GM21825 (cell line): ENCODE data around the gene SPAG16.
"Not testable (repeated sequence)": the region's sequence is repeated elsewhere in the genome, so short reads cannot be mapped to it uniquely, and the experiment has no call there.

ENCODE experiments used
- ATAC-seq: cut with Tn5 transposase; IDR thresholded peaks from one replicate; pipeline ENCODE4 v1.9.1; 2021; ENCODE audit warnings: mild to moderate bottlenecking, moderate library complexity; ENCODE audit not compliant: unreplicated experiment

Gene SPAG16

DNA sequence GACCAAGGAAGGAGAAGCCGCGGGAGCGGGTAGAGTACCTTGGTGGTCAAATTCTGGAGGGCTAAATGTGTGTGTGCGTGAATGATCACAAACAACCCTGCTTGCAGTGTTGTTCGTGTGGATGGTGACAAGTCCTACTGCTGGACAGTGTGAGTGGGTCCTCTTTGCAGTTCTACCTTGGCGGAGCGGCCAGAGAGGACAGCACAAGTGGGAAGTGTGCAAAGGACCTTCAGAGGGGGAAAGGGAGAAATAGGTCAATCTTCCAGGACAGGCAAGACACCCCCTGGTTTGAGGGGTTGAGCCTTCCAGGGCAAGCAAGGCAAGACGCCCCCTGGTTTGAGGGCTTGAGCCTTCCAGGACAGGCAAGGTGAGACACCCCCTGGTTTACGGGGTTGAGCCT lies 122.8 kb downstream of the SPAG16 start:
- ATAC-seq, result not testable (repeated sequence)

DNA sequence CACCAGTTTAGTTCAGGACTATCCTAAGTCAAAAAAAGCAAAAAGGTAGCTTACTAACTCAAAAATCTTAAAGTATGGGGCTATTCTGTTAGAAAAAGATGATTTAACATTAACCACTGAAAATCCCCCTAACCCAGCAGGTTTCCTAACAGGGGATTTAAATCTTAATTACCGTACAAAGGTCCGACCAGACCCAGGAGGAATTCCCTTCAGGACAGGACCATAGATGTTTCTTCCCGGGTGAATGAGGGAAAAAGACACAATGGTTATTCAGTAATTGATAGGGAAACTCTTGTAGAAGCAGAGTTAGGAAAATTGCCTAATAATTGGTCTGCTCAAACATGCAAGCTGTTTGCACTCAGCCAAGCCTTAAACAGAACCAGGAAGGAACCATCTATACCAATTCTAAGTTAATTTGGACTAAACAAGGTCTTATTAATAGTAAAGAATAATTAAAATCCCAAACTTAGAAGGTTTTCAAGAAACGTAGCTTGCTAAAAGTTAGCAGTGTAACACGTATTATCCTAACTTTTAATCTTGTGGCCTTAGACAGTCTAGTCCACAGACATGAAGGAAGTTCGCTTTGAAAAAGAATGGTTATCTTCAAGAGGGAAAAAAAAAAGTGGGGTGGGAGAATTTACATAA lies 124.3 kb downstream of the SPAG16 start:
- ATAC-seq, result not testable (repeated sequence)

DNA sequence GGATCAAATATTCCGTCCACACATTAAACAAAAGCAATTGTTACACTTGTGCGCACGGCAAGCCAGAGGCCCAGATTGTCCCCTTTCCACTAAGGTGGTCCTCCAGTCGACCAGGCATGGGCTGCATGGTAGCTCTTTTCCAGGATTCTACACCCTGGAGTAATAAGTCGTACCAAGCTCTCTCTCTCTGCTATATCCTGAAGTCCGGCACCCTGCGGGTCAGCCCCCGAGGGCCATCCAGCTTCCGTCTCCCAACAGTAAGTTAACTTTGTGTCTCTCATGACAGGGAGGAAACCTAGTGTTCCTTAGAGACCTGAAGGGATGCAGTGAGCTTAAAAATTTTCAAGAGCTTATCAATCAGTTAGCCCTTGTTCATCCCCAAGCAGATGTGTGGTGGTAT lies 126.4 kb downstream of the SPAG16 start:
- ATAC-seq, result not testable (repeated sequence)

- no peak for ATAC-seq
These were observed 127.5 kb downstream of the SPAG16 start for GRCh38 chr2:213411582-213412289.

DNA sequence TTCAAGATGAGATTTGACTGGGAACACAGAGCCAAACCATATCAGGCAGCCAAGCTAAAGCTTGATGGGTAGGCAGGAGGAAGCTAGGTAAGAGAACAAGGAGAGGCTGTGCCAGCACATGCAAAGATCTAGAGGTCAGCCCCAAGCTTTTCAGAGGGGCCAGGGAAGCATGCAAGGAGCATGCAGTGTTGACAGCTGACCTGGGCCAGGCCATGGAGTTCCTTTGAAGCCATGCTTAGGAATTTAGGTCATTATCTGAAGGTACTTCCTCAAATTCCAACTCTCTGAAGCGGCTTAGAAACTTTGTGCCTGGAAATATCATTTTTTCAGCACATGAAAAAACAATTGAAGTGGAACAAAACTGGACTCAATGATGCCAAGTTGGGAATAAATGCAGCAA lies 130.8 kb downstream of the SPAG16 start:
- no peak for ATAC-seq

GRCh38 chr2:213416832-213417231 lies 132.6 kb downstream of the SPAG16 start:
- ATAC-seq, result no peak

DNA sequence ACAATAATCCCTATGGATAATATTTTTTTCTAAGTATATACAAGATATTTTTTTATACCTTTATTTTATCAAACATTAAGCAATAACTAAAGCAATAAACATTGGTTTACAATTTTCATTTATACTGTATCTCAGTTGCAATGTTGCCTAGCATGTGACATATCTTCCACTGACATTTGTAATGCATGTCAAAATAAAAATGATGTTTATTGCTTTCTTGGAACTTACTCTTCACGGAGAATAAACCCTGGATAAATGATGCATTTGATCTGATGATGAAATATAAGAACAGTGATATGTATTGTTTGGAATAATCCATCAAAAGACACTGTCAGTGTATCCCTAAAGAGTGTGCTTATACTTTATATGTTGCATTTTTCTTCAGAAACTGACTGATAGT lies 135.7 kb downstream of the SPAG16 start:
- ATAC-seq, result no peak

GRCh38 chr2:213420828-213421385 lies 136.6 kb downstream of the SPAG16 start:
- ATAC-seq, result no peak

DNA sequence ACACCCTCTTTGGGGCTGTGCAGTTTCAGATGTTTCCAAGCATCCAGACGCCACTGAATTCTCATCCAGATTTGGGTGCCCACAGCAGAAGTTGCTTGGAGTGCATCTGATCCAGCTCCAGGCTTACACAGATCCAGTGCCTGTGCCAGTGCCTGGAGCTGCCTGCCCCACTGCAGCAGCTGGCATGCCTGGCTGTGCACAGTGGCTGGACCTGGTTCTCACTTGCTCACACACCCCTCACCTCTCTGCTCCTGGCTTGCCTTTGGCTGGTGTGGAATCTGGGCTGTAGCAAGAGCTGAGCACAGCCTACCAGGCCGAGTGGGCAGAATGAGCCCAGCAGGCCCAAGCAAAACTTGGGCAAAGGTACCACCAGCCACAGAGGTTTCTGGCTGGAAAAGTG lies 137.9 kb downstream of the SPAG16 start:
- ATAC-seq, result no peak

- no peak for ATAC-seq
These were observed 141.4 kb downstream of the SPAG16 start for GRCh38 chr2:213425618-213426017.

DNA sequence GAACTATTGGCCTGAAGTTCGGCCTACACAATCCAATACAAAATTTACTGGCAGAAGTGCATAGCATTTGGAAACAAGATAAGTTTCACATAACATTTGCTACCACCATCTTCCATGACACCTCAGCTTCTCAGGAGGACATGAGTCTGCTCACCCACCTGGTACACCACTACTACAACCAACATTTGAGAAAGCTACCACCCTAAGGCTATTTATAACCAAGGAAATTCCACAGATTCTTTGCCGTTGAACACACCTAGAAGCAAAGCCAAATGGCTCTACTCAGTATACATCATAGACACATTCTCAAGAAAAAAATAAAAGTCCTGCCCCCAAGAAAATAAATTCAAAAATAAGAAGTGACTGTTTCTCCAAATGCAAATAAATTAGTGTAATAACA lies 145.3 kb downstream of the SPAG16 start:
- ATAC-seq, result no peak

DNA sequence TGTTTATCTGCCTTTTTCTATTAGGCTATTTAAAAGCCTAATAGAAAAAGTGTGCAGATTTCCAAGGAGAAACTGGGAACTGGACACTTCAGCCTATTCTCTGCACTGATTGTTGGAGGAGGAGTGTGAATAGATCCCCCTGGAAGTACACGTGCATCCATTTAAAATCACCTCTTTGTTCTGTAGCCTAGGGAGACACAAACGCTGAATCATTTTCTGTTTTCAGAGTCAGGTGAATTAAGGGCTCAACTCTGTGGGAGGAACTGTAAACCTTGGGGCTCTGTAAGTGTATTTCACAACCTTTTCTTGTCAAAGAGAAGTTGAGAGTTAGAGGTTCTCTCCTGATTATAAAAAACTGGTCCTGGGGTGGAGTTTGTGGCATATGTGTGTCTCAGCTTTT lies 159.7 kb downstream of the SPAG16 start:
- ATAC-seq, result no peak

DNA sequence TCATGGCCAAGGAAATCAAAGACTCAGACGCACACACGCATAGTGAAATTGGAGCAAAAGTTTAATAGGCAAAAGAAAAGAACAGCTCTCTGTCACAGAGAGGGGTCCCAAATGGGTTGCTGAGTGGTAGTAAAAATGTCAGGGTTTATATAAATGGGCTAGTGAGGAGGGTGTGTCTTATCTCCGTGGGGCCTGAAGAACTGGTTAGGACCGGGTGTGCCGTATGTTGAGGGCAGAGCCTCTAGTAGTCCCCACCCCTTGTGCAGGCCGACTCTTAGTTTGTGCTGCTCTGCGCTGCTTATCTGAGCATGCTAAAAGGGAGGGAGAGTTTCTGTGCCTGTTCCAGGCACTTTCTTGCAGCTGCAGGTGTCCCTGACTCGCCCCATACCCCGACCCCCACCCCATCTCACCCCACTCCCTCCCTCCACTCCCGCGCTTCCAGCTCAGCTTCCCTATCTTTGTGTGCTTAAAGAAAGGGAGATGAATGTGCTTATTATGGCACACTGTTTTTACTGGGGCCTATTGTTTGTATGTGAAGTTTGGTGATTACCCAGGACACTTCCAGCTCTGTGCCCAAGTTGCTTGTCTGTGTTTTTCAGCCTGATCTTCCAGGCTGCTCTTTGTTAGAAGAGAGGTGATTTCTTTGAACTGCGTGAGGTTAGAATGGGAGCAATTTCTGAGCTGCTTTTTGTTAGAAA lies 167.4 kb downstream of the SPAG16 start:
- ATAC-seq, result no peak

DNA sequence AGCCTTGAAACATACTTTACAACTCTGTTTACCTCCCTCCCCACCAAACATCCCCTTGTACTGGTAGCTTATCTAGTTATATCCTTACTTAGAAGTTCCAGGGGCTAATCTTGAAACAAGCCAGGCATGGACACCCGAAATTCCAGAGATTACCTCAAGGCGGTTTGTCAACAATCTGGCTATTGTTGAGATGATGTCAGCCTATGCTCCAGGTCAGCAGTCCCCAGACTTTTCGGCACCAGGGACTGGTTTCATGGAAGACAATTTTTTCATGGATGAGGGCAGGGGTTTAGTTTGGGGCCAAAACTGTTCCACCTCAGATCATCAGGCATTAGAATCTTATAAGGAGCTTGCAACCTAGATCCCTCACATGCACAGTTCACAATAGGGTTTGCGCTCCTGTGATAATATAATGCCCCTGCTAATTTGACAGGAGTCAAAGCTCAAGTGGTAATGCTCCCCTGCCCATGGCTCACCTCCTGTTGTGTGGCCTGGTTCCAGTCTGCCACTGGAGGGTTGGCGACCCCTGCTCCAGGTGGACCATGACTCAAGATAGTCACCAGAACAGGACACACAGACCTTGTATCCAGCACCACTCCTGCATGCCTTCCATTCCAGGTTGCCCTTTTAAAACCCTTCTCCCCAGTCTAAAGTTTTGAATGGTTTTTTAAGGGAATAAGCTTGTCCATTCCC lies 171.2 kb downstream of the SPAG16 start:
- ATAC-seq, result no peak

DNA sequence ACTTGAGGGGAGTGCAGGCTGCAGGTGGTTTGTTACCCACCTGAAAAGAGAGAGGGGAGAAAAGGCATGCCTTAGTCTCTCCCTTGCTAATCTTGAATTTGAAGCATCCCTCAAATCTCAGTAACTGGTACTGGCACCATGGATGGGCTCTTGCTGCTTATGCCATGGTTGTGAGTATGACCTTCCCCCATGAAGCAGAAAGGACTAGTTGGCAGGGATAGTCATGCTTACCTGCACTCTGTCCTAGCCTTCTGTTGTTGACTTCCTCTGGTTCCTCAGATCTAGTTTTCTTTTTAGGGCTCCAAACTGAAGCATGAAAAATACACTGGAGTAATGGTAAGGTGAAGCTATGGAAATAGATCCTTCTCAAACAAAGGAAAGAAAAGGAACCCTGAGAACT lies 191.2 kb downstream of the SPAG16 start:
- ATAC-seq, result no peak

DNA sequence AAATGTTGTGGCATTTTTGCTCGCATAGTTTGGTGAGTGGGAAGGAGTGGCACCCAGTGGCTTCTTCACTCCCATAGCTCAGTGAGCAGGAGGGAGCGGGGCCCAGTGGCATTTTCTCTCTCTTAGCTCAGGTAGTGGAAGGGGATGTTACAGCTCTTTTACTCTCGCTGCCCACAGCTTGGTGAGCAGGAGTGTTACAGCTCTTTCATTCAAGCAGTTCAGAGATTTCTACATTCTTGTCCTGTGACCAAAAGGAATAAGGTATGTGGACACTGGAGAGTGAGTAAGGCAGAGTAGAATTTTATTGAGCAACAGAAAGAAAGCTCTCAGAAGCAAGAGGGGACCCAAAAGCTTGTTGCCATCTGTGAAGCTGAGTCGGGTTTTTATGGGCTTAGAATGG lies 192.4 kb downstream of the SPAG16 start:
- no peak for ATAC-seq

- no peak for ATAC-seq
These were observed 205.8 kb downstream of the SPAG16 start for GRCh38 chr2:213490087-213490486.

- no peak for ATAC-seq
These were observed 207.1 kb downstream of the SPAG16 start for GRCh38 chr2:213491376-213491775.

DNA sequence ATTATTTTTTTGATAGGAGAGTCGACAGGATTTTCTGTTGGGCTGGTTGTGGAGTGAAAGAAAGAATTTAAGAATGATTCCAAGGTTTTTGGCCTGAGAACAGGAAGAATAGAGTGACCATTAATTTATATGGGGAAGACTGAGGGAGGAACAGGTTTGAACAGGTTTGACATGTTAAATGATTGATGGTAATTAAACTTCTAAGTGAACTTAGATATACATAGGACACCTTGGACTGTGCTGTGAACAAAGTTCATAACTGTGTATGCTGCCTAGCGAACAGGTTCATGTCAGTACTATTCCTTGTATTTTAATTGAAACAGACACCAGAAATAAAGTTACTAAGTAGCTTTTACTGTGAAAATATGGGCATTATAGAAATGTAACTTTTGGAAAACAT lies 212.0 kb downstream of the SPAG16 start:
- ATAC-seq, result no peak

- no peak for ATAC-seq
These were observed 216.6 kb downstream of the SPAG16 start for GRCh38 chr2:213500881-213501280.

- no peak for ATAC-seq
These were observed 239.9 kb downstream of the SPAG16 start for GRCh38 chr2:213524164-213524563.
